Hepatocyte (in vitro differentiated cells): Measurements from ENCODE around the gene MMD. TPM values are rescaled to one million over a fixed set of nuclear protein-coding genes. Genes with fewer than 3 reads are reported as not detected.

Source experiments
- DNase-seq: peaks from one replicate; pipeline ENCODE4 v3.0.0-alpha.2; 2016; ENCODE audit warnings: low spot score
- H2AFZ ChIP-seq: fragments of 200-600 bp; sonication (generic); 2 replicates; pipeline ENCODE4 v1.6.0; 2016; ENCODE audit warnings: antibody characterized with exemption, mild to moderate bottlenecking
- H3K27ac ChIP-seq: fragments of 200-600 bp; sonication (generic); 2 replicates; pipeline ENCODE4 v1.5.1; 2016; ENCODE audit warnings: mild to moderate bottlenecking
- H3K27me3 ChIP-seq: fragments of 200-600 bp; sonication (generic); 2 replicates; pipeline ENCODE4 v1.6.1; 2016
- H3K36me3 ChIP-seq: fragments of 200-600 bp; sonication (generic); replicated peaks from 2 replicates; pipeline ENCODE4 v1.5.1; 2016; ENCODE audit warnings: low read depth; ENCODE audit not compliant: insufficient read depth
- H3K4me1 ChIP-seq: fragments of 200-600 bp; sonication (generic); 2 replicates; pipeline ENCODE4 v1.5.1; 2016; ENCODE audit warnings: mild to moderate bottlenecking, moderate library complexity; ENCODE audit not compliant: insufficient read depth
- H3K4me2 ChIP-seq: fragments of 200-600 bp; sonication (generic); 2 replicates; pipeline ENCODE4 v1.6.0; 2016
- H3K4me3 ChIP-seq: fragments of 200-600 bp; sonication (generic); 2 replicates; pipeline ENCODE4 v1.5.1; 2016; ENCODE audit warnings: mild to moderate bottlenecking
- H3K79me2 ChIP-seq: fragments of 200-600 bp; sonication (generic); 2 replicates; pipeline ENCODE4 v1.6.0; 2017; ENCODE audit warnings: mild to moderate bottlenecking
- H3K9me2 ChIP-seq: fragments of 200-600 bp; sonication (generic); replicated peaks from 2 replicates; pipeline ENCODE4 v1.6.0; 2017; ENCODE audit warnings: mild to moderate bottlenecking; ENCODE audit not compliant: insufficient read depth
- H3K9me3 ChIP-seq: fragments of 200-600 bp; sonication (generic); 2 replicates; pipeline ENCODE4 v1.5.1; 2016; ENCODE audit warnings: low read depth, mild to moderate bottlenecking
- H4K20me1 ChIP-seq: fragments of 200-600 bp; sonication (generic); 2 replicates; pipeline ENCODE4 v1.6.0; 2016; ENCODE audit warnings: mild to moderate bottlenecking; ENCODE audit not compliant: insufficient read depth, poor library complexity, severe bottlenecking
- CTCF ChIP-seq: fragments of 200-600 bp; sonication (generic); IDR thresholded peaks from 2 replicates; pipeline ENCODE4 v1.5.1; 2016; ENCODE audit warnings: antibody characterized with exemption, mild to moderate bottlenecking; ENCODE audit not compliant: poor library complexity
- EZH2 ChIP-seq: fragments of 200-600 bp; sonication (generic); IDR thresholded peaks from 2 replicates; pipeline ENCODE4 v1.6.1; 2016; ENCODE audit warnings: antibody characterized with exemption, mild to moderate bottlenecking, borderline replicate concordance
- EZH2phosphoT487 ChIP-seq: fragments of 200-600 bp; sonication (generic); IDR thresholded peaks from one replicate; pipeline ENCODE4 v1.6.1; 2018; ENCODE audit warnings: antibody characterized with exemption, mild to moderate bottlenecking, low read depth, moderate library complexity; ENCODE audit not compliant: unreplicated experiment, severe bottlenecking
- WGBS: methylation state at CpG from one replicate; pipeline ENCODE4 v1.1.6; 2016; ENCODE audit warnings: low lambda C conversion rate; ENCODE audit errors: missing lambda C conversion rate; 5-methylcytosine and 5-hydroxymethylcytosine counted together
- polyA plus RNA-seq: library from polyadenylated mRNA; unstranded; fragments of >200 nt; fragmentation: Nextera tagmentation; extraction: Ambion mirVana; gene quantifications from 2 replicates; pipeline ENCODE4 v1.2.1, GENCODE V29; 2016
- total RNA-seq: library from RNA; depleted of rRNA; stranded (reverse); fragments of >200 nt; gene quantifications from 2 replicates; pipeline ENCODE4 v1.2.3, GENCODE V29; 2014

Gene MMD
- total and polyA plus RNA-seq, 2 experiments from 2014 or later: 26.9 to 29.5 TPM

DNA sequence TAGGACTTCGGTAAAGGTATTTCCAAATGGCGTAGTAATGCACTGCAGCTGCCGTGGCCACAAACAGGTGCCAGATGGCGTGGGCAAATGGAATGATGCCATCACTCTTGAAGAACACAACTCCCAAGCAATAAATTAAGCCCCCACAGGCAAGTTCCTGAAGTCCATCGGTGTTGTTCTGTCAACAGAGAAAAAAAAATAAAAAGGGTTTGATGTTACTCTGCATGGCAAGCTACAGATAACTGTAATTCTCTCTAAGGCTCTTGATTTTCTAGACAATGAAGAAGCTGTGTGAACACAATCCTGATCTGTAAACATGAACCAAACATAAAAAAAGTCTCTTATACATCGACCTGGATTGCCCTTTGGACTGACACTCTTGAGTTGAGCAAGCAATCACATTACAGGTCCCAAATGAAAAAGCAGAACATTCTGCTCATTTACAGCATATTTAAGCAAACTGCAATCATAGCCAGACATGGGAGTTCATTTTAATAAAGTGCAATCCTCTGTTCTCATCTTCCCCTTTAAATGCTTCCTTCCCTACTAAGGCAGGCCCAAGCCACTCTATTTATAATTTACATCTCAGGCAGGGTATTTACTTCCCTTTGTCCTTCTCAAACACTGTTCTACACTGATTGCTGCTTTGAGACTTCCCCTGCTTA is 27.1 kb downstream of the MMD start:
- H4K20me1 ChIP-seq: no peaks in the 10 kb centered on the region
- TF ChIP-seq CTCF: no peak
- TF ChIP-seq EZH2phosphoT487: no peak
- TF ChIP-seq EZH2: no peak
- DNase-seq: peak; percentile 16
- H3K9me2 ChIP-seq: no peaks in the 10 kb centered on the region
- no peaks in the 10 kb centered on the region for H3K79me2 ChIP-seq
- no peaks in the 10 kb centered on the region for H3K27me3 ChIP-seq
- H3K36me3 ChIP-seq: no peaks in the 10 kb centered on the region
- peak overlapping the region; percentile 4 for H3K4me2 ChIP-seq
- H3K4me3 ChIP-seq: no peak overlapping the region
- H3K4me1 ChIP-seq: peaks cover 17% of the 10 kb centered on the region
- H3K9me3 ChIP-seq: no peaks in the 10 kb centered on the region
- H3K27ac ChIP-seq: peak overlapping the region; percentile 74
- no peak overlapping the region for H2AFZ ChIP-seq
- 62% methylated on average over 6 of the region's 6 CpGs for WGBS

DNA sequence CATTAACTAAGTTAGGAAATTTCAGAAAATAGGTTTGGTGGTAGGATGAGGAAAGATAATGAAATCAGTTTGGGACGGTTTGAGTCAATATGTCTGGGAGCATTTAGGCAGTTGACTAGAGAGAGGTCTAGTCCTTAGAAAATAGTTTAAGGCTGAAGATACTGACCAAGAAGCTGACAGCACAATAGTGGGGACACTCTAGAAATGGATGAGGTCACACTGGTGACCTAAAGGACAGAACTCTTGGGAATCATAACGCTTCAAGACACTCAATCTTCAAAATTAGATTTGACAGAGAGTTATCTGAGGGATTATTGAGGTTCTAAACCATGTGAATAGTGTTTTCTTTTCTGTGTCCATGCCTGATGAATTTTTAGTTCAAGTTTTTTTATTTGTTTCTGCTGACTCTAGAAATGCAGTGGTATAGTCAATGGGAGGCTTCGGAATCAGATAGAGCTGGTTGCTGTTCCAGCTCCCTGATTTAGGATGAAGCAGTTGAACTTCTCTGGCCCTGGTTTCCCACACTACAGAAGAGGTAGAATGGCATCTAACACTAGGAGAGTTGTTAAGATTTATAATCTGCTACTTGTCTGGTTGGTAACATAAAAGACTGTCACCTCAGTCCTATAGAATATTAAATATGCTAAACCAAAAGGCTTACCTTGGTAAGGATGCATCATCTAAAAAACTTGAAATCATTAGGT is 29.7 kb downstream of the MMD start:
- Histone ChIP-seq H3K27me3 (no peaks in the 10 kb centered on the region), H3K4me2 (no peak overlapping the region), H3K9me2 (no peaks in the 10 kb centered on the region), H3K9me3 (no peaks in the 10 kb centered on the region), H3K27ac (no peak overlapping the region), H3K4me1 (peaks cover 21% of the 10 kb centered on the region), H2AFZ (no peak overlapping the region), H3K79me2 (no peaks in the 10 kb centered on the region), H3K4me3 (no peak overlapping the region), H3K36me3 (no peaks in the 10 kb centered on the region), H4K20me1 (no peaks in the 10 kb centered on the region)
- TF ChIP-seq EZH2phosphoT487 (no peak), CTCF (no peak), EZH2 (no peak)
- WGBS: 93% methylated on average over 3 of the region's 3 CpGs
- no peak for DNase-seq

- no peak overlapping the region for H3K4me2 ChIP-seq
- TF ChIP-seq EZH2phosphoT487: no peak
- no peak for TF ChIP-seq CTCF
- TF ChIP-seq EZH2: no peak
- no peaks in the 10 kb centered on the region for H4K20me1 ChIP-seq
- H3K79me2 ChIP-seq: no peaks in the 10 kb centered on the region
- DNase-seq: no peak
- no peaks in the 10 kb centered on the region for H3K9me2 ChIP-seq
- no peak overlapping the region for H3K27ac ChIP-seq
- peaks cover 21% of the 10 kb centered on the region for H3K4me1 ChIP-seq
- 97% methylated on average over 4 of the region's 4 CpGs for WGBS
- H3K27me3 ChIP-seq: no peaks in the 10 kb centered on the region
- no peaks in the 10 kb centered on the region for H3K9me3 ChIP-seq
- no peak overlapping the region for H2AFZ ChIP-seq
- no peak overlapping the region for H3K4me3 ChIP-seq
- H3K36me3 ChIP-seq: no peaks in the 10 kb centered on the region
These were observed 30.3 kb downstream of the MMD start for GRCh38 chr17:55391244-55391757.
